Hepatocyte (in vitro differentiated cells): ENCODE results near the gene SLC25A18. TPM values are rescaled to one million over a fixed set of nuclear protein-coding genes. Genes with fewer than 3 reads are reported as not detected.

Experiments used
- DNase-seq: peaks from one replicate; pipeline ENCODE4 v3.0.0-alpha.2; 2016; ENCODE audit warnings: low spot score
- H2AFZ ChIP-seq: fragments of 200-600 bp; sonication (generic); 2 replicates; pipeline ENCODE4 v1.6.0; 2016; ENCODE audit warnings: antibody characterized with exemption, mild to moderate bottlenecking
- H3K27ac ChIP-seq: fragments of 200-600 bp; sonication (generic); 2 replicates; pipeline ENCODE4 v1.5.1; 2016; ENCODE audit warnings: mild to moderate bottlenecking
- H3K27me3 ChIP-seq: fragments of 200-600 bp; sonication (generic); 2 replicates; pipeline ENCODE4 v1.6.1; 2016
- H3K36me3 ChIP-seq: fragments of 200-600 bp; sonication (generic); replicated peaks from 2 replicates; pipeline ENCODE4 v1.5.1; 2016; ENCODE audit warnings: low read depth; ENCODE audit not compliant: insufficient read depth
- H3K4me1 ChIP-seq: fragments of 200-600 bp; sonication (generic); 2 replicates; pipeline ENCODE4 v1.5.1; 2016; ENCODE audit warnings: mild to moderate bottlenecking, moderate library complexity; ENCODE audit not compliant: insufficient read depth
- H3K4me2 ChIP-seq: fragments of 200-600 bp; sonication (generic); 2 replicates; pipeline ENCODE4 v1.6.0; 2016
- H3K4me3 ChIP-seq: fragments of 200-600 bp; sonication (generic); 2 replicates; pipeline ENCODE4 v1.5.1; 2016; ENCODE audit warnings: mild to moderate bottlenecking
- H3K79me2 ChIP-seq: fragments of 200-600 bp; sonication (generic); 2 replicates; pipeline ENCODE4 v1.6.0; 2017; ENCODE audit warnings: mild to moderate bottlenecking
- H3K9me2 ChIP-seq: fragments of 200-600 bp; sonication (generic); replicated peaks from 2 replicates; pipeline ENCODE4 v1.6.0; 2017; ENCODE audit warnings: mild to moderate bottlenecking; ENCODE audit not compliant: insufficient read depth
- H3K9me3 ChIP-seq: fragments of 200-600 bp; sonication (generic); 2 replicates; pipeline ENCODE4 v1.5.1; 2016; ENCODE audit warnings: low read depth, mild to moderate bottlenecking
- H4K20me1 ChIP-seq: fragments of 200-600 bp; sonication (generic); 2 replicates; pipeline ENCODE4 v1.6.0; 2016; ENCODE audit warnings: mild to moderate bottlenecking; ENCODE audit not compliant: insufficient read depth, poor library complexity, severe bottlenecking
- EZH2 ChIP-seq: fragments of 200-600 bp; sonication (generic); IDR thresholded peaks from 2 replicates; pipeline ENCODE4 v1.6.1; 2016; ENCODE audit warnings: antibody characterized with exemption, mild to moderate bottlenecking, borderline replicate concordance
- EZH2phosphoT487 ChIP-seq: fragments of 200-600 bp; sonication (generic); IDR thresholded peaks from one replicate; pipeline ENCODE4 v1.6.1; 2018; ENCODE audit warnings: antibody characterized with exemption, mild to moderate bottlenecking, low read depth, moderate library complexity; ENCODE audit not compliant: unreplicated experiment, severe bottlenecking
- WGBS: methylation state at CpG from one replicate; pipeline ENCODE4 v1.1.6; 2016; ENCODE audit warnings: low lambda C conversion rate; ENCODE audit errors: missing lambda C conversion rate; 5-methylcytosine and 5-hydroxymethylcytosine counted together
- polyA plus RNA-seq: library from polyadenylated mRNA; unstranded; fragments of >200 nt; fragmentation: Nextera tagmentation; extraction: Ambion mirVana; gene quantifications from 2 replicates; pipeline ENCODE4 v1.2.1, GENCODE V29; 2016
- total RNA-seq: library from RNA; depleted of rRNA; stranded (reverse); fragments of >200 nt; gene quantifications from 2 replicates; pipeline ENCODE4 v1.2.3, GENCODE V29; 2014
- TF ChIP-seq, protein P1 (sequence below): fragments of 200-600 bp; sonication (generic); IDR thresholded peaks from 2 replicates; pipeline ENCODE4 v1.5.1; 2016; ENCODE audit warnings: antibody characterized with exemption, mild to moderate bottlenecking; ENCODE audit not compliant: poor library complexity

The SLC25A18 gene
- total and polyA plus RNA-seq, 2 experiments from 2014 or later, result 3.5 to 4.2 TPM

DNA sequence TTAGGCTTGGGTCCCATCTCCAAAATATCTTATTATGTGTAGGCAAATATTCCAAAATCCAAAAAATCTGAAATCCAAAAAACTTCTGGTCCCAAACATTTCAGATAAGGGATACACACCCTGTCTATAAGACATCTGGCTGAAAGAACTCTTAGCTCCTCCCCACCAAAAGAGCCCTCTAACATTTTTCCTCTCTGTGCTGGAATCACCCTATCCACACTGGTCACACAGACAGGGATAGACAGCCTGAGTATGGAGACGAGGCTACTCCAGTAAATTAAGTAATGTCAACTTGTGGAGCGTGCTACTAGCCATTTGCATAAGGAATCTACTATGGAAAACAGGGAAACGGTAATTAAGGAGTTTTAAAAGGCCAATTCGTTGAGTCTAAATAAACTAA is 40.4 kb downstream of the SLC25A18 start:
- no peak overlapping the region for H3K4me2 ChIP-seq
- H3K36me3 ChIP-seq, result no peaks in the 10 kb centered on the region
- 91% methylated on average over 4 of the region's 4 CpGs for WGBS
- H3K4me1 ChIP-seq, result peaks cover 3% of the 10 kb centered on the region
- no peak overlapping the region for H3K4me3 ChIP-seq
- no peak overlapping the region for H2AFZ ChIP-seq
- H3K79me2 ChIP-seq, result peaks cover 45% of the 10 kb centered on the region
- TF ChIP-seq, protein P1, sequence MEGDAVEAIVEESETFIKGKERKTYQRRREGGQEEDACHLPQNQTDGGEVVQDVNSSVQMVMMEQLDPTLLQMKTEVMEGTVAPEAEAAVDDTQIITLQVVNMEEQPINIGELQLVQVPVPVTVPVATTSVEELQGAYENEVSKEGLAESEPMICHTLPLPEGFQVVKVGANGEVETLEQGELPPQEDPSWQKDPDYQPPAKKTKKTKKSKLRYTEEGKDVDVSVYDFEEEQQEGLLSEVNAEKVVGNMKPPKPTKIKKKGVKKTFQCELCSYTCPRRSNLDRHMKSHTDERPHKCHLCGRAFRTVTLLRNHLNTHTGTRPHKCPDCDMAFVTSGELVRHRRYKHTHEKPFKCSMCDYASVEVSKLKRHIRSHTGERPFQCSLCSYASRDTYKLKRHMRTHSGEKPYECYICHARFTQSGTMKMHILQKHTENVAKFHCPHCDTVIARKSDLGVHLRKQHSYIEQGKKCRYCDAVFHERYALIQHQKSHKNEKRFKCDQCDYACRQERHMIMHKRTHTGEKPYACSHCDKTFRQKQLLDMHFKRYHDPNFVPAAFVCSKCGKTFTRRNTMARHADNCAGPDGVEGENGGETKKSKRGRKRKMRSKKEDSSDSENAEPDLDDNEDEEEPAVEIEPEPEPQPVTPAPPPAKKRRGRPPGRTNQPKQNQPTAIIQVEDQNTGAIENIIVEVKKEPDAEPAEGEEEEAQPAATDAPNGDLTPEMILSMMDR, result no peak
- TF ChIP-seq EZH2phosphoT487 (no peak), EZH2 (no peak)
- no peak overlapping the region for H3K27ac ChIP-seq
- DNase-seq, result no peak
- H3K9me3 ChIP-seq, result no peaks in the 10 kb centered on the region
- no peaks in the 10 kb centered on the region for H3K9me2 ChIP-seq
- H4K20me1 ChIP-seq, result peaks cover 16% of the 10 kb centered on the region
- H3K27me3 ChIP-seq, result no peaks in the 10 kb centered on the region

DNA sequence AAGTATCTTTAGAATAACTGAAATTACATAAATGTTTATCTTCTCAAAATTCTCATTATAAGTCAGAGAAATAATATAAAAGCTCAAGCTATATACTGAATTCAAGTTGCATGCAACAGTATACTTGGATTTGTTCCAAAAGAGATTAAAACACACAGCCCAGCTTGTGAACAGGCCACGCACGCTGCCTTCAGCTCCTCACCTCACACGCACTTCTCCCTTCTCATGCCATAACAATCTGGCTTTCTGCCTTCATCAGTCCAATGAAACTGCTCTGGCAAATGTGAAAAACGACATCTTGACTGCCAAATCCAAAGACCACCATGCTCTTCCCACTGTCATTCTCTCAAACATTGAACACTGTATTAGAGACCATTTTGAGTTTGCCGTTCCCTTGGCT is 43.2 kb downstream of the SLC25A18 start:
- Histone ChIP-seq H3K27me3 (no peaks in the 10 kb centered on the region), H3K27ac (peak overlapping the region; percentile 50), H2AFZ (no peak overlapping the region), H3K9me2 (no peaks in the 10 kb centered on the region), H3K36me3 (no peaks in the 10 kb centered on the region), H3K4me2 (no peak overlapping the region), H3K79me2 (peaks cover 52% of the 10 kb centered on the region), H3K4me3 (no peak overlapping the region), H3K9me3 (no peaks in the 10 kb centered on the region), H4K20me1 (peaks cover 15% of the 10 kb centered on the region), H3K4me1 (no peaks in the 10 kb centered on the region)
- TF ChIP-seq, protein P1, result no peak
- no peak for TF ChIP-seq EZH2
- WGBS, result 72% methylated on average over 5 of the region's 5 CpGs
- DNase-seq, result peak; percentile 45

DNA sequence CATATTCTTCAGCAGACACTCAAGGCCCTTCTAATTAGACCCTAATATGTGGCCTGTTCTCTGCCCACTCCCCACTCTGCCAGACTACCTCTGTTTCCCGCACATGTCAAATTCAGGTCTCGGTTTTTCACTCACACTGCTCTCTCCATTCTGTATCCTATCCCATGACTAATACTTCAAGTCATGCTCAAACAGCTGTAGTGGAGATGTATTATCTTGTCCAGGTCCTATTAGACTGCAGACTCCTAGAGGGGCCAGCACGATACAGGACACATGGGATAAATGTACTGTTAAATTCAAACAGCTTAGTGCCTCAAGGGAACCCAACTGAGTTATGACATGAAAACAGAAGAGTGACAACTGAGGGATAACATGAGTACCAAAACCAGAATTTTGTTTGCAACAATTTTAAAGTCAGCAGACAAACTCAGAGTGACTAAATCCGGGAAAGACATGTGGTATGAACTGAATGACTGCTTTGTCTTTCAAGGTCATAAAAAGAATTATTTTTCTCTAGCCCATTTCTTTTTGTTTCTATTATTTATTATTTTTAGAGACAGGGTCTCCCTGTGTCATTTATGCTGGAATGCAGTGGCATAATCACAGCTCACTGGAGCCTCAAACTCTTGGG is 44.7 kb downstream of the SLC25A18 start:
- no peaks in the 10 kb centered on the region for H3K9me3 ChIP-seq
- H3K9me2 ChIP-seq, result no peaks in the 10 kb centered on the region
- TF ChIP-seq EZH2phosphoT487, result no peak
- no peak for TF ChIP-seq EZH2
- TF ChIP-seq, protein P1, result no peak
- H3K4me2 ChIP-seq, result no peak overlapping the region
- DNase-seq, result no peak
- H3K79me2 ChIP-seq, result peaks cover 43% of the 10 kb centered on the region
- no peaks in the 10 kb centered on the region for H3K4me1 ChIP-seq
- no peak overlapping the region for H3K4me3 ChIP-seq
- H2AFZ ChIP-seq, result no peak overlapping the region
- H3K36me3 ChIP-seq, result peaks cover 9% of the 10 kb centered on the region
- peak overlapping the region; percentile 42 for H3K27ac ChIP-seq
- peaks cover 8% of the 10 kb centered on the region for H4K20me1 ChIP-seq
- WGBS, result 82% methylated on average over 4 of the region's 4 CpGs
- no peaks in the 10 kb centered on the region for H3K27me3 ChIP-seq
